AG09309 (cell line): ENCODE results near the gene OASL.

Source experiments
- DNase-seq: peaks from one replicate; pipeline ENCODE4 v3.0.0-alpha.2; 2010; ENCODE audit warnings: low read depth
- H3K4me3 ChIP-seq: 2 replicates; pipeline ENCODE4 v1.5.1; 2011; ENCODE audit warnings: mild to moderate bottlenecking, low read depth, low read length, moderate library complexity; ENCODE audit not compliant: control insufficient read depth
- TF ChIP-seq, protein P1 (sequence below): IDR thresholded peaks from 2 replicates; pipeline ENCODE4 v1.5.1; 2011; ENCODE audit warnings: mild to moderate bottlenecking, low read depth, low read length, inconsistent platforms; ENCODE audit not compliant: insufficient read depth, control insufficient read depth; ENCODE audit errors: missing control alignments

OASL gene

DNA sequence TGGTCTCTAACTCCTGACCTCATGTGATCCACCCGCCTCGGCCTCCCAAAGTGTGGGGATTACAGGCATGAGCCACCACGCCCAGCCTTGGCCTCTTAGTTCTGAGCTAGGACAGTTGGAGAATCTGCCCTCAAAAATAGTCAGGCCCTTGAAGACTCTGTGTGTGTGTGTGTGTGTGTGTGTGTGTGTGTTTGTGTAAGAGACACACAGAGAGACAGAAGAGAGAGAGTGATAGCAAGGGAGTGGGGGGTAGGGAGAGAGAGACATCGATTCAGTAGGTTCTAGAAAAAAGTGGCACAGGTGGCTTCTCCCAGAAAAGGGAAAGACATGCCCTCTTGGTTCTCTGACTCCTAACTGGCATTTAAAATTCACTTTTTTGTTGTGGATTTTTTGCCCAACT is 55.3 kb downstream of the OASL start:
- no peak for DNase-seq
- no peak overlapping the region for H3K4me3 ChIP-seq
- TF ChIP-seq, protein P1, sequence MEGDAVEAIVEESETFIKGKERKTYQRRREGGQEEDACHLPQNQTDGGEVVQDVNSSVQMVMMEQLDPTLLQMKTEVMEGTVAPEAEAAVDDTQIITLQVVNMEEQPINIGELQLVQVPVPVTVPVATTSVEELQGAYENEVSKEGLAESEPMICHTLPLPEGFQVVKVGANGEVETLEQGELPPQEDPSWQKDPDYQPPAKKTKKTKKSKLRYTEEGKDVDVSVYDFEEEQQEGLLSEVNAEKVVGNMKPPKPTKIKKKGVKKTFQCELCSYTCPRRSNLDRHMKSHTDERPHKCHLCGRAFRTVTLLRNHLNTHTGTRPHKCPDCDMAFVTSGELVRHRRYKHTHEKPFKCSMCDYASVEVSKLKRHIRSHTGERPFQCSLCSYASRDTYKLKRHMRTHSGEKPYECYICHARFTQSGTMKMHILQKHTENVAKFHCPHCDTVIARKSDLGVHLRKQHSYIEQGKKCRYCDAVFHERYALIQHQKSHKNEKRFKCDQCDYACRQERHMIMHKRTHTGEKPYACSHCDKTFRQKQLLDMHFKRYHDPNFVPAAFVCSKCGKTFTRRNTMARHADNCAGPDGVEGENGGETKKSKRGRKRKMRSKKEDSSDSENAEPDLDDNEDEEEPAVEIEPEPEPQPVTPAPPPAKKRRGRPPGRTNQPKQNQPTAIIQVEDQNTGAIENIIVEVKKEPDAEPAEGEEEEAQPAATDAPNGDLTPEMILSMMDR, result no peak

DNA sequence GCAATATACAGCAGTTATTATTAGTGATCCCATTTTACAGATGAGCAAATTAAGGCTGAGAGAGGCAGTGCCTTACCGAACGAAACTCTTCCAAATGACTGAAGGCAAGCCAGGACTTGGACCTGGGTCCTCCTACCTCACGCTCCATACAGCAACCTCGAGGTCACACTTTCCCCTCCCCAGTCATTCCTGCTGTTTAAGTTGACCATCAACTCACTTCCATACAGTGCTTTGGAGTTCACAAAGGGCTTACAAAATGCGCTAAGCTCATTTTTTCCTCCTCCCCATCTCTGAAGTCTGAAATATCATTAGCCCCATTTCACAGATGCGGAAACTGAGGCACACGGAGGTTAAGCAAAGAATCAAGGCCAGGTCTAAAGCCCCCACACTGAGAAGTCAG is 56.4 kb downstream of the OASL start:
- TF ChIP-seq, protein P1, result no peak
- H3K4me3 ChIP-seq, result no peak overlapping the region
- DNase-seq, result no peak

DNA sequence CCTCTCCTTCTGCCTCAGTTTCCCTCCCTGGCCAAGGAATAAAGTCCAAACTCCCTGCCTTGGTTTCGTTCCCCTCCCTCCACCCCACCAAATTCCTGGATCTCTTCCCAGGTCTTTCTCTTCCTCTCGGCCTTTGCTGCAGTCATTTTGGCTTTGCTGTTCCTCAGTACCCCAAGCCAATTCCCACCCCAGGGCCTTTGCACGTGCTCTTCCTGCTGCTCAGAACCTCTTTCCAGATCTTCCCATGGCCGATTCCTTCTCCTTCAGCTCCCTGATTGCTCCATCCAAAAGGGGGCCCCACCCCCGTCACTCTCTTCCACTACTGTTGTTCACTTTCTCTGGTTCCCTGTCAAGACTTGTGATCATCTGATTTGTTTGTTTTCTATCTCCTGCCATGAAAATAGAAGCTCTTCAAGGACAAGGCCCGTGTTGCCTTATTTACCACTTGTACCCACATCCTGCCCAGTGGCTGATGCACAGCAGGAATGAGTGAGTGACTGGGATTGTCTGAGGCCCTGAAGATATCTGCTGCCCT is 57.6 kb downstream of the OASL start:
- no peak overlapping the region for H3K4me3 ChIP-seq
- no peak for DNase-seq
- TF ChIP-seq, protein P1, result no peak

DNA sequence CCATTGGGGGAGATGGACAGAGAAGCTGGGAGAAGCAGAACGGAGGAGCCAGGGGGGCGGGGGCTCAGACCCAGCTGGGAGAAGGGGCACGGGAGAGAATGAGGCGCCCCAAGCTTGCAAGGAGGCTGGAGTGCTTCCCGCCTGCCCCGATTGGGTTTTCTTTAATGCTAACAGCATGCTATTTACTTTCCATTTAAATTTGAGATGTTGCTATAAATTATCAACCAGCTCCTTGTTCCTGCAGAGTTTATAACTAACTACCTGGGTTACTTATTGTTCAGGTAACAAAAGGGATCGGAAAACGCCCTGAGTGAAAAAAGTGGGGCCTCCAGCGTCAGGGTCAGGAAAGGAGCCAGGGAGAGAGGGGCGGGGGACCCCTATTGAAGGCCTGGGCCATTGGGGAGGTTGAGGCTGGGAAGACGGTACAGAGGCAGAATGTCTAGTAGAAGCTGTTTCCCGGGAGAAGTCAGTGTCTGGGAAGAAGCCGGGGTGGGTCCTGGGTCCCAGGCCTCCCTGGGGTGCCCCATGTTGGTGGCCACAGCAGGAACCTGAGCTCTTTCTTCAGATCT is 58.2 kb downstream of the OASL start:
- DNase-seq, result no peak
- TF ChIP-seq, protein P1, result no peak
- no peak overlapping the region for H3K4me3 ChIP-seq

DNA sequence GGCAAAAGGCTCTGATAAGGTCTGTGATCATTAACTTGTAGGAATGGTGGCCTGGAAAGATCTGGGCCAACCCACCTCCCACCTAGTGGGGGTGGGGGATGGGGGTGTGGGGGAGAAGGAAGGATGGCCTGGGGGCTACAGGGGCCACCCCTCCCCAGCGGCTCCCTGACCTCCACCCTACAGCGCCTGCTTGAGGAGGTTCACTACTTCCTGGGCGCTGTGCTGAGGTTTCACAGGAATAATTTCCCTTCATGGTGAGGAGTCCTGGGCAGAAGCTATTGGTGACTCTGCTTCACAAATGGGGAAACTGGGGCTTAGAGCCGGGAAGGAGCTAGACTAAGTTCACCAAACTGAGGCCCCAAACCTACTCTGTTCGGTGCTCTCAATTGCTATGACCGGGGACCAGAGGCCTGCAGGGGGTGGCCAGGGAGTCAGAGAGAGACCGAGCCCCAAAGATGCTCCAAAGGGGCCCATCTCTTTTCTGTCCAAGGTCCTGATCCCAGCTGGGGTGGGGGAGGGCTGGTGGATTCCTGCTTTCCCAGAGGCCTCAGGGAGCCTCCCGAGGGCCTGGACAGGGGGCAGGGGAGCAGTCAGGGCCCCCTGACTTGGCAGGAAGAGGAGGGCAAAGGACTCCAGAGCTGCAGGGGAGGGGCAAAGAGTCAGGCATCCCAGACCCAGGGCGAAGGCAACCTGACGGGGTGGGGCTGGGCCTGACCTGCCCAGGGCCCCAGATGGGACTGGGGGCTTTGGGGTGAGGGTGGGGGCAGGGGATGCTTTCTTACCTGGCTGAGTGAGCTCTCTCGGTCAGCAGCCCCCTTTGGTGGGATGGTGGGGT is 59.0 kb downstream of the OASL start:
- TF ChIP-seq, protein P1, result no peak
- DNase-seq, result no peak
- no peak overlapping the region for H3K4me3 ChIP-seq

DNA sequence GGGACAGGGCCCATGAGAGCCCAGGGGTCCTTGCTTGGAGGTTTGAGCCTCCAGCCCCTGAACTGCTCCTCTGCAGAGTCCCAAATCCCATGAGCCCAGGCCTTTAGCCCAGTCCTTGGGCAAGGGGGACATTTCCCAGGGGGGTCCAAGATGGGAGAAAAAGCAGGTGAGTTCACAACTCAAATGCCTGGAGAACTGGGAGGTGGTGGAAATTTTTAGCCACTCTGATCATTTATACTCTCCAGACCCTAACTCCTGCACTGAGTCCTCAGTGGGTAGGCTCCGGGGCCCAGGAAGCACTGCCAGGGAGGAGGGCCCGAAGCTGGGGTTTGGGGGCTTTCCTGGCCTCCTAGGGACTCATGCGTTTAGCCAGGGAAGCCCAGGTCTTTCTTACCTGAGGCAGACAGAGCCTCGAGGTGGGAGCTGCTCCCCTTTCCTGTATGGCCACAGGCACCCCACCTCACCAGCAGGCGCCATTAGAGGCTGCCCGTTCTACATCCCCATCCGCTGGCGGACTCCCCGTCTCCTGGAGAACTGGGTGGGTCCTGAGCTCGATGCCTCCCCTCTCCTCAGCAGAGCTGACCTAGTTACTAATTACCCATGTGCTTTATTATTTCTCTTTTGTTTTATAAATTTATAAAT is 59.7 kb downstream of the OASL start:
- TF ChIP-seq, protein P1, result no peak
- no peak for DNase-seq
- no peak overlapping the region for H3K4me3 ChIP-seq
